Measurements from ENCODE around the gene TSHZ2. TPM values are rescaled to one million over a fixed set of nuclear protein-coding genes. Genes with fewer than 3 reads are reported as not detected.
"Not testable (repeated sequence)": the region's sequence is repeated elsewhere in the genome, so short reads cannot be mapped to it uniquely, and the experiment has no call there.

TSHZ2 gene
- total and polyA plus RNA-seq, 2 donors (not counting 1 experiment from before 2014, with no cell fraction given), result 1.00 to 5.7 TPM

DNA sequence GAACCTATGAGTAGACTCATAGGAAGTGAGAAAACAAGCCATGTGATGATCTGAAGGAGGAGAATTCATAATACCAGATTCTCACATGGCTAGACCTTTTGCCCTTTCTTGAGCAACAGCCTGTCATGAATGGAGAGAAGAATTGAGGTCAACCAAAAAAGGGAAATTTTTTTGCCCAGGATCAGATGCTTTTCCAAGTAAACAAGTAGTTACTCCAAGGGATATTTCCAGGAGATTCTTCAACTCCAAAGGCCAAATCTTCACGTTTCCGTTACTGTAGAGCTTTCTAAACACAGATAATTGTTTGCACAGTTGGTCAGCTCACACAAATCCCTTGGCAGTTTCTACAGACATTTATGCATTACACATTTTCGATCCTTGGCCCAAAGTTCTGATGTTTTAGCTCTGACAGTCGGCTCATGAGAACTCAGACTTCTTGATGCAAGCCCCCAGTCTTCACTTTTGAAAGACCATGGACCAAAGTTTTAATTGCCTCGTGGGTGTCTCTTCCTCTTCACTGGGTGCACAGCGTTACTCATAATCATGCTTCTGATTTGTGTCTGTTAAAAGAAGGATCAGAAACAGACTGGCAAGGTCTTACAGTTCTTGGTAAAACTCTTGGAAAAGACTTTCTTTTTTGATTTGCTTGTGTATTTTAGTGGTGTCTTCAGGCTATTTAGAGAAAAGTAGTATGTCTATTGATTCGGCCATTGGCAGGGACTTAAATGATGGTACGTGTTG, 115.0 kb downstream of the TSHZ2 start:
- Mint-ChIP-seq H3K27ac (no peak overlapping the region), H3K4me3 (no peak overlapping the region), H3K27me3 (no peaks in the 10 kb centered on the region), H3K4me1 (peaks cover 9% of the 10 kb centered on the region), H3K9me3 (ENCODE audit: insufficient read depth) (no peaks in the 10 kb centered on the region)
- intact Hi-C loops (cut with micrococcal nuclease), result no loop called here
- Histone ChIP-seq H2AFZ (ENCODE audit: insufficient read depth, low read depth, low read length, poor library complexity, severe bottlenecking) (no peak overlapping the region), H3K4me1 (ENCODE audit: control insufficient read depth in 2 of 2, insufficient read depth in 2 of 2, low read length in 2 of 2) (peaks cover 0 to 6% of the 10 kb centered on the region in 2 donors), H3K9ac (ENCODE audit: low read length) (no peak overlapping the region), H3K79me2 (ENCODE audit: control insufficient read depth, insufficient read depth, low read length) (no peaks in the 10 kb centered on the region), H3K27ac (ENCODE audit: low read length in 2 of 2) (no peak overlapping the region), H3K27me3 (replicated peaks in 1 of 4; ENCODE audit: control extremely low read depth in 1 of 4, control insufficient read depth in 3 of 4, insufficient read depth in 4 of 4, low read length in 3 of 4) (no peaks in the 10 kb centered on the region), H3K36me3 (replicated peaks in 1 of 2; ENCODE audit: control extremely low read depth in 1 of 2, control insufficient read depth in 1 of 2, extremely low read depth in 1 of 2, insufficient read depth in 2 of 2, low read length in 1 of 2) (no peaks in the 10 kb centered on the region), H3K4me3 (ENCODE audit: control extremely low read depth in 1 of 5, extremely low read depth in 1 of 5, insufficient read depth in 1 of 5, low read depth in 2 of 5, low read length in 4 of 5) (no peak overlapping the region), H3K9me3 (ENCODE audit: control extremely low read depth in 1 of 3, control insufficient read depth in 2 of 3, insufficient read depth in 1 of 3, low read length in 2 of 3) (no peaks in the 10 kb centered on the region), H4K20me1 (ENCODE audit: control insufficient read depth, insufficient read depth, low read length, poor library complexity, severe bottlenecking) (no peaks in the 10 kb centered on the region), H3K4me2 (replicated peaks; ENCODE audit: low read depth, low read length, poor library complexity, severe bottlenecking) (no peak overlapping the region)
- CTCF ChIA-PET, result no interaction called here
- POLR2A ChIA-PET, result no interaction called here
- 92% methylated on average over 7 of the region's 8 CpGs for WGBS (ENCODE audit: insufficient coverage)
- no peak for TF ChIP-seq EZH2 (IDR thresholded peaks at IDR 0.05; ENCODE audit: borderline replicate concordance, insufficient read depth, low read depth, low read length, poor library complexity, severe bottlenecking)
- TF ChIP-seq, protein P1, sequence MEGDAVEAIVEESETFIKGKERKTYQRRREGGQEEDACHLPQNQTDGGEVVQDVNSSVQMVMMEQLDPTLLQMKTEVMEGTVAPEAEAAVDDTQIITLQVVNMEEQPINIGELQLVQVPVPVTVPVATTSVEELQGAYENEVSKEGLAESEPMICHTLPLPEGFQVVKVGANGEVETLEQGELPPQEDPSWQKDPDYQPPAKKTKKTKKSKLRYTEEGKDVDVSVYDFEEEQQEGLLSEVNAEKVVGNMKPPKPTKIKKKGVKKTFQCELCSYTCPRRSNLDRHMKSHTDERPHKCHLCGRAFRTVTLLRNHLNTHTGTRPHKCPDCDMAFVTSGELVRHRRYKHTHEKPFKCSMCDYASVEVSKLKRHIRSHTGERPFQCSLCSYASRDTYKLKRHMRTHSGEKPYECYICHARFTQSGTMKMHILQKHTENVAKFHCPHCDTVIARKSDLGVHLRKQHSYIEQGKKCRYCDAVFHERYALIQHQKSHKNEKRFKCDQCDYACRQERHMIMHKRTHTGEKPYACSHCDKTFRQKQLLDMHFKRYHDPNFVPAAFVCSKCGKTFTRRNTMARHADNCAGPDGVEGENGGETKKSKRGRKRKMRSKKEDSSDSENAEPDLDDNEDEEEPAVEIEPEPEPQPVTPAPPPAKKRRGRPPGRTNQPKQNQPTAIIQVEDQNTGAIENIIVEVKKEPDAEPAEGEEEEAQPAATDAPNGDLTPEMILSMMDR (IDR thresholded peaks at IDR 0.05), result no peak
- ATAC-seq (ENCODE audit: low read depth) (no peak), DNase-seq (no peak)

DNA sequence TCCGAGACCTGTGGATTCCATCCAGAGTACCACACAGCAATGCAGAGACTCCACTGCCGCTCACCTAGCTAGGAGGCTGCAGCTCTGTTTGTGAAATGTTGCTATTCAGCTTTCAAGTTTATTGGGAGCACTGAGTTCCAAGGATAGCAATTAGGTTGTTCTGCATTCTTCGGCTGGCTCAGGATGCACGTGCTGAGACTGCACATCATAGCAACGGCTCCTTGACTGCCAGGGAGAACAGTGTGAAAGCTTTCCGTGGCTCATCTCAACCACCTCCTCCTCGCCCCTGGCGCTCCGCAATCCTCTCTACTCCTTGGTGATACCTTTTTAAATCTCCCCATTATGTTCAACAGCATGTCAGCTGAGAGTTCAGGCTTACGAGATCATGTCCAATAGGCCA, 116.6 kb downstream of the TSHZ2 start:
- no peaks in the 10 kb centered on the region for H3K79me2 ChIP-seq (ENCODE audit: control insufficient read depth, insufficient read depth, low read length)
- H2AFZ ChIP-seq (ENCODE audit: insufficient read depth, low read depth, low read length, poor library complexity, severe bottlenecking), result no peak overlapping the region
- H3K27ac Mint-ChIP-seq, result no peak overlapping the region
- H3K36me3 ChIP-seq (replicated peaks in 1 of 2; ENCODE audit: control extremely low read depth in 1 of 2, control insufficient read depth in 1 of 2, extremely low read depth in 1 of 2, insufficient read depth in 2 of 2, low read length in 1 of 2), result no peaks in the 10 kb centered on the region
- H3K27me3 Mint-ChIP-seq, result no peaks in the 10 kb centered on the region
- no peak overlapping the region for H3K9ac ChIP-seq (ENCODE audit: low read length)
- no peaks in the 10 kb centered on the region for H3K9me3 Mint-ChIP-seq (ENCODE audit: insufficient read depth)
- H3K4me3 Mint-ChIP-seq, result no peak overlapping the region
- H4K20me1 ChIP-seq (ENCODE audit: control insufficient read depth, insufficient read depth, low read length, poor library complexity, severe bottlenecking), result no peaks in the 10 kb centered on the region
- intact Hi-C loops (cut with micrococcal nuclease), result no loop called here
- no peaks in the 10 kb centered on the region for H3K27me3 ChIP-seq (replicated peaks in 1 of 4; ENCODE audit: control extremely low read depth in 1 of 4, control insufficient read depth in 3 of 4, insufficient read depth in 4 of 4, low read length in 3 of 4)
- H3K4me1 Mint-ChIP-seq, result peaks cover 9% of the 10 kb centered on the region
- CTCF ChIA-PET, result no interaction called here
- ATAC-seq (ENCODE audit: low read depth) (no peak), DNase-seq (no peak)
- H3K9me3 ChIP-seq (ENCODE audit: control extremely low read depth in 1 of 3, control insufficient read depth in 2 of 3, insufficient read depth in 1 of 3, low read length in 2 of 3), result peaks cover 0 to 4% (median 0%) of the 10 kb centered on the region in 3 donors
- POLR2A ChIA-PET, result no interaction called here
- H3K4me1 ChIP-seq (ENCODE audit: control insufficient read depth in 2 of 2, insufficient read depth in 2 of 2, low read length in 2 of 2), result peaks cover 0 to 6% of the 10 kb centered on the region in 2 donors
- TF ChIP-seq EZH2 (IDR thresholded peaks at IDR 0.05; ENCODE audit: borderline replicate concordance, insufficient read depth, low read depth, low read length, poor library complexity, severe bottlenecking), result no peak
- TF ChIP-seq, protein P1 (IDR thresholded peaks at IDR 0.05), result no peak
- H3K4me2 ChIP-seq (replicated peaks; ENCODE audit: low read depth, low read length, poor library complexity, severe bottlenecking), result no peak overlapping the region
- H3K27ac ChIP-seq (ENCODE audit: low read length in 2 of 2), result no peak overlapping the region
- 89% methylated on average over 9 of the region's 10 CpGs for WGBS (ENCODE audit: insufficient coverage)
- H3K4me3 ChIP-seq (ENCODE audit: control extremely low read depth in 1 of 5, extremely low read depth in 1 of 5, insufficient read depth in 1 of 5, low read depth in 2 of 5, low read length in 4 of 5), result no peak overlapping the region

DNA sequence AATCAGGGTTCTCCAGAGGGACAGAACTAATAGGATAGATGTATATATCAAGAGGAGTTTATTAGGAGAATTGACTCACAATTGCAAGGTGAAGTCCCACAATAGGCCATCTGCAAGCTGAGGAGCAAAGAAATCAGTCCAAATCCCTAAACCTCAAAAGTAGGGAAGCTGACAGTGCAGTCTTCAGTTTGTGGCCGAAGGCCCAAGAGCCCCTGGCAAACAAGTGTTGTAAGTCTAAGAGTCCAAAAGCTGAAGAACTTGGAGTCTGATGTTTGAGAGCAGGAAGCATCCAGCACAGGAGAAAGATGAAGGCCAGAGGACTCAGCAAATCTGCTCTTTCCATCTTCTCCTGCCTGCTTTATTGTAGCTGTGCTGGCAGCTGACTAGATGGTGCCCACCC, 117.7 kb downstream of the TSHZ2 start:
- CTCF ChIA-PET, result interaction anchor here (0.7 kb wide), 1 partner anchor 868 kb away, joined by 5 read pairs; no protein-coding TSS in a partner anchor
- H3K27me3 Mint-ChIP-seq, result not testable (repeated sequence)

More for the DNA sequence above, 117.7 kb downstream of the TSHZ2 start:
- H2AFZ ChIP-seq (ENCODE audit: insufficient read depth, low read depth, low read length, poor library complexity, severe bottlenecking); H3K4me1 Mint-ChIP-seq; H3K4me2 ChIP-seq (replicated peaks; ENCODE audit: low read depth, low read length, poor library complexity, severe bottlenecking); H3K27ac ChIP-seq (ENCODE audit: low read length in 2 of 2); H3K4me3 Mint-ChIP-seq; H3K79me2 ChIP-seq (ENCODE audit: control insufficient read depth, insufficient read depth, low read length); H3K9me3 Mint-ChIP-seq (ENCODE audit: insufficient read depth); H3K4me3 ChIP-seq (ENCODE audit: control extremely low read depth in 1 of 5, extremely low read depth in 1 of 5, insufficient read depth in 1 of 5, low read depth in 2 of 5, low read length in 4 of 5); H4K20me1 ChIP-seq (ENCODE audit: control insufficient read depth, insufficient read depth, low read length, poor library complexity, severe bottlenecking); H3K9me3 ChIP-seq (ENCODE audit: control extremely low read depth in 1 of 3, control insufficient read depth in 2 of 3, insufficient read depth in 1 of 3, low read length in 2 of 3); H3K27ac Mint-ChIP-seq; H3K4me1 ChIP-seq (ENCODE audit: control insufficient read depth in 2 of 2, insufficient read depth in 2 of 2, low read length in 2 of 2); H3K36me3 ChIP-seq (replicated peaks in 1 of 2; ENCODE audit: control extremely low read depth in 1 of 2, control insufficient read depth in 1 of 2, extremely low read depth in 1 of 2, insufficient read depth in 2 of 2, low read length in 1 of 2); ATAC-seq (ENCODE audit: low read depth); H3K27me3 ChIP-seq (replicated peaks in 1 of 4; ENCODE audit: control extremely low read depth in 1 of 4, control insufficient read depth in 3 of 4, insufficient read depth in 4 of 4, low read length in 3 of 4); intact Hi-C loops (cut with micrococcal nuclease); DNase-seq; POLR2A ChIA-PET; H3K9ac ChIP-seq (ENCODE audit: low read length): not testable (repeated sequence)
- WGBS (ENCODE audit: insufficient coverage), result 100% methylated on average over 1 of the region's 1 CpG
